Measurements from ENCODE around the gene OR56A3.

Gene OR56A3

GRCh38 chr11:5941951-5942350 lies at the start of gene OR56A3:
Gene OR56A3 (plus strand): TSS chr11:5942251. CDS start chr11:5947347, 5,096 bp downstream.
- no peak for TF ChIP-seq ZNF274 (IDR thresholded peaks at IDR 0.05; ENCODE audit: low read depth, low read length)
- H3K4me3 ChIP-seq (ENCODE audit: low read length): no peak within 1 kb of the TSS

GRCh38 chr11:5892908-5893307 lies 49.1 kb upstream of the OR56A3 start, which contains the start of gene OR52E5:
Gene OR52E5 (plus strand): TSS chr11:5893208. CDS start chr11:5900777, 7,569 bp downstream.
- TF ChIP-seq ZNF274 (IDR thresholded peaks at IDR 0.05; ENCODE audit: low read depth, low read length): no peak
- H3K4me3 ChIP-seq (ENCODE audit: low read length): no peak within 1 kb of the TSS

- H3K4me3 ChIP-seq (ENCODE audit: low read length): no peak overlapping the region
- TF ChIP-seq ZNF274 (IDR thresholded peaks at IDR 0.05; ENCODE audit: low read depth, low read length): no peak
Observed at GRCh38 chr11:5899534-5899933, 42.5 kb upstream of the OR56A3 start.

GRCh38 chr11:5910540-5910939 lies 31.5 kb upstream of the OR56A3 start:
- TF ChIP-seq ZNF274 (IDR thresholded peaks at IDR 0.05; ENCODE audit: low read depth, low read length): no peak
- no peak overlapping the region for H3K4me3 ChIP-seq (ENCODE audit: low read length)

- no peak for TF ChIP-seq ZNF274 (IDR thresholded peaks at IDR 0.05; ENCODE audit: low read depth, low read length)
- H3K4me3 ChIP-seq (ENCODE audit: low read length): no peak overlapping the region
Observed at GRCh38 chr11:5922749-5923426, 19.2 kb upstream of the OR56A3 start.

- TF ChIP-seq ZNF274 (IDR thresholded peaks at IDR 0.05; ENCODE audit: low read depth, low read length): no peak
- H3K4me3 ChIP-seq (ENCODE audit: low read length): no peak overlapping the region
Observed at GRCh38 chr11:5923427-5923776, 18.6 kb upstream of the OR56A3 start.

GRCh38 chr11:5923794-5924193 lies 18.3 kb upstream of the OR56A3 start:
- no peak for TF ChIP-seq ZNF274 (IDR thresholded peaks at IDR 0.05; ENCODE audit: low read depth, low read length)
- H3K4me3 ChIP-seq (ENCODE audit: low read length): no peak overlapping the region

- H3K4me3 ChIP-seq (ENCODE audit: low read length): no peak overlapping the region
- no peak for TF ChIP-seq ZNF274 (IDR thresholded peaks at IDR 0.05; ENCODE audit: low read depth, low read length)
Observed at GRCh38 chr11:5928271-5928670, 13.8 kb upstream of the OR56A3 start.

GRCh38 chr11:5928811-5929210 lies 13.2 kb upstream of the OR56A3 start:
- no peak overlapping the region for H3K4me3 ChIP-seq (ENCODE audit: low read length)
- TF ChIP-seq ZNF274 (IDR thresholded peaks at IDR 0.05; ENCODE audit: low read depth, low read length): no peak

GRCh38 chr11:5929571-5930368 lies 12.3 kb upstream of the OR56A3 start:
- no peak overlapping the region for H3K4me3 ChIP-seq (ENCODE audit: low read length)
- TF ChIP-seq ZNF274 (IDR thresholded peaks at IDR 0.05; ENCODE audit: low read depth, low read length): no peak

GRCh38 chr11:5930614-5931013 lies 11.4 kb upstream of the OR56A3 start:
- TF ChIP-seq ZNF274 (IDR thresholded peaks at IDR 0.05; ENCODE audit: low read depth, low read length): no peak
- H3K4me3 ChIP-seq (ENCODE audit: low read length): no peak overlapping the region

- no peak for TF ChIP-seq ZNF274 (IDR thresholded peaks at IDR 0.05; ENCODE audit: low read depth, low read length)
- no peak overlapping the region for H3K4me3 ChIP-seq (ENCODE audit: low read length)
Observed at GRCh38 chr11:5931061-5931460, 11.0 kb upstream of the OR56A3 start.

- no peak overlapping the region for H3K4me3 ChIP-seq (ENCODE audit: low read length)
- TF ChIP-seq ZNF274 (IDR thresholded peaks at IDR 0.05; ENCODE audit: low read depth, low read length): no peak
Observed at GRCh38 chr11:5932671-5933070, 9.4 kb upstream of the OR56A3 start.

- TF ChIP-seq ZNF274 (IDR thresholded peaks at IDR 0.05; ENCODE audit: low read depth, low read length): no peak
- H3K4me3 ChIP-seq (ENCODE audit: low read length): no peak overlapping the region
Observed at GRCh38 chr11:5933116-5933515, 8.9 kb upstream of the OR56A3 start.
